ENCODE data around the gene SEMA3D. TPM values are rescaled to one million over a fixed set of nuclear protein-coding genes. Genes with fewer than 3 reads are reported as not detected.
A peak's percentile ranks its signal among the peaks of the same experiment; 100 is the strongest.

SEMA3D gene
- total and polyA plus RNA-seq, 2 experiments from 2014 or later = 1.5 to 7.2 TPM

DNA sequence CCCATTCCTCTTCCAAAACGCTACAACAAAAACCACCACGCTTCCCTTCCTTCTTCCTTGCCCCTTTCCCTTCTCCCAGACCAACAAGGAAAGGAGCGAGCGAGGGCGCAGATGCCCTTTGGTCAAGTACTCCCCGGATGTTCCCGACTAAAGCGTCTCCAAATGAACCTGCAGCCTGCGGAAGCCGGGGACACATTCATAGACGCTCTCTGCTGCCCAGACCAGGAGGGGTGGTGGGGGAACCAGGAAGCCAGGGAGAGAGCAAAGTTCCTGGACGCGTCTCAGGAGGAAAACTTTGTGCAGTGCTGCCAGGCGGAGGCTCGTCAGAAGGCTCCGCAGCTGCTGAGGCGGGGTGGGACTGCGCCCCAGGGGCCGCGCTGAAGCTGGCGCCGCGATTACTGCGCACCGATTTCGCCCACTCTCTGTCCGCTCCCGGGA lies 754 bp downstream of the SEMA3D start:
- H3K4me1 Mint-ChIP-seq = peaks cover 16% of the 10 kb centered on the region; the same call in 2 of the 3 replicates
- ATAC-seq (peak; percentile 61), DNase-seq (ENCODE audit: low spot score) (peak; percentile 65)
- H3K4me1 ChIP-seq (ENCODE audit: insufficient read depth) = peaks cover 12% of the 10 kb centered on the region; the same call in 1 of the 2 replicates
- no peaks in the 10 kb centered on the region for H3K79me2 ChIP-seq (replicated peaks; ENCODE audit: insufficient read depth)
- H3K4me3 ChIP-seq = peak overlapping the region; percentile 91
- no peaks in the 10 kb centered on the region for H3K9me2 ChIP-seq (ENCODE audit: insufficient read depth)
- H3K27me3 ChIP-seq (ENCODE audit: insufficient read depth) = peaks cover 50% of the 10 kb centered on the region
- H4K20me1 ChIP-seq (replicated peaks; ENCODE audit: insufficient read depth) = no peaks in the 10 kb centered on the region
- no peaks in the 10 kb centered on the region for H3K9me3 Mint-ChIP-seq
- peaks cover 27% of the 10 kb centered on the region for H3K27me3 Mint-ChIP-seq (ENCODE audit: insufficient read depth, low read depth, poor library complexity)
- no peak overlapping the region for H3K27ac ChIP-seq (ENCODE audit: low read depth)
- H2AFZ ChIP-seq = peak overlapping the region; percentile 100
- H3K36me3 Mint-ChIP-seq (ENCODE audit: low read depth) = no peaks in the 10 kb centered on the region
- H3K4me3 Mint-ChIP-seq = peak overlapping the region; percentile 82
- peak overlapping the region; percentile 96 for H3K4me2 ChIP-seq
- no peaks in the 10 kb centered on the region for H3F3A ChIP-seq (replicated peaks; ENCODE audit: low read depth)
- H3K27ac Mint-ChIP-seq = no peak overlapping the region
- no peaks in the 10 kb centered on the region for H3K36me3 ChIP-seq (ENCODE audit: insufficient read depth)
- TF ChIP-seq EZH2 (IDR thresholded peaks at IDR 0.05; ENCODE audit: low read depth, unreplicated experiment) = no peak

DNA sequence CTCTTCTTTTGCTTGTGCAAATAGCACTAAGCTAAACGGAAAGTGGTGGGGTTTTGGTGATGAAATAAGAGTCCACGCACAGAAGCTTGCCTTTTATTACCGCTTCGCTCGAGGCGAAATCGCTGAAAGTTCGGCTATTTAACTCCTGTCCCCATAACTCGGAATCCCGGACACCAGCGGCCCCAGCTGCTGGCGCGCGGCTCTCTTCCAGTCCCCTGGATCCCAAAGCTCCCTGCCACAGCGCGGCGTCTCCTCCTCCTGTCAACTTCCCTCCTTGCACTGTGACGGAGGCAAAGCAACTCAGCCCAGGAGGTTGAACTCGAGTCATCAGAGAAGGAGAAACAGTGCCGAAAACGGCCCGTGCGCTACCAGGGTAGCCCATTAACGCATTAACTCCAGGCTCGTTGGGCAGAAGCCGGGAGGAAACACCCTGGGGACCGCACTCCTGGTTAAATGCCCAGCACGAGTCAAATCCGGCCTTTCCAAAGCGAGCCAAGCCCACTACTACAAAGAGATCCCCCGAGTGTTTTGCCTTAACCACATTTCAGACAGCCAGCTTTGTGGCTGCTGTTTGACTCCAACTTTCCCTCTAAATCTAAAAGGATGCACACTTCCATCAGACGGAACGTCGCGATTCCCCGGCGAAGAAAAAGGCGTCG lies 1.3 kb downstream of the SEMA3D start:
- Histone ChIP-seq H3K36me3 (ENCODE audit: insufficient read depth) (no peaks in the 10 kb centered on the region), H3K27ac (ENCODE audit: low read depth) (no peak overlapping the region), H3F3A (replicated peaks; ENCODE audit: low read depth) (no peaks in the 10 kb centered on the region), H3K4me2 (peak overlapping the region; percentile 96), H2AFZ (peak overlapping the region; percentile 100), H3K79me2 (replicated peaks; ENCODE audit: insufficient read depth) (no peaks in the 10 kb centered on the region), H3K27me3 (ENCODE audit: insufficient read depth) (peaks cover 50% of the 10 kb centered on the region), H3K9me2 (ENCODE audit: insufficient read depth) (no peaks in the 10 kb centered on the region), H4K20me1 (replicated peaks; ENCODE audit: insufficient read depth) (no peaks in the 10 kb centered on the region), H3K4me1 (ENCODE audit: insufficient read depth) (peaks cover 12% of the 10 kb centered on the region; the same call in 1 of the 2 replicates), H3K4me3 (peak overlapping the region; percentile 91)
- TF ChIP-seq STAT1 (IDR thresholded peaks at IDR 0.05; ENCODE audit: unreplicated experiment) = no peak
- TF ChIP-seq EZH2 (IDR thresholded peaks at IDR 0.05; ENCODE audit: low read depth, unreplicated experiment) = no peak
- TF ChIP-seq, protein P1, sequence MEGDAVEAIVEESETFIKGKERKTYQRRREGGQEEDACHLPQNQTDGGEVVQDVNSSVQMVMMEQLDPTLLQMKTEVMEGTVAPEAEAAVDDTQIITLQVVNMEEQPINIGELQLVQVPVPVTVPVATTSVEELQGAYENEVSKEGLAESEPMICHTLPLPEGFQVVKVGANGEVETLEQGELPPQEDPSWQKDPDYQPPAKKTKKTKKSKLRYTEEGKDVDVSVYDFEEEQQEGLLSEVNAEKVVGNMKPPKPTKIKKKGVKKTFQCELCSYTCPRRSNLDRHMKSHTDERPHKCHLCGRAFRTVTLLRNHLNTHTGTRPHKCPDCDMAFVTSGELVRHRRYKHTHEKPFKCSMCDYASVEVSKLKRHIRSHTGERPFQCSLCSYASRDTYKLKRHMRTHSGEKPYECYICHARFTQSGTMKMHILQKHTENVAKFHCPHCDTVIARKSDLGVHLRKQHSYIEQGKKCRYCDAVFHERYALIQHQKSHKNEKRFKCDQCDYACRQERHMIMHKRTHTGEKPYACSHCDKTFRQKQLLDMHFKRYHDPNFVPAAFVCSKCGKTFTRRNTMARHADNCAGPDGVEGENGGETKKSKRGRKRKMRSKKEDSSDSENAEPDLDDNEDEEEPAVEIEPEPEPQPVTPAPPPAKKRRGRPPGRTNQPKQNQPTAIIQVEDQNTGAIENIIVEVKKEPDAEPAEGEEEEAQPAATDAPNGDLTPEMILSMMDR (conservative IDR thresholded peaks at IDR 0.05; ENCODE audit: low read depth in 2 of 2) = peak in 1 of 2 experiments; percentile 31; a peak in 2 of 4 replicates
- ATAC-seq (peak; percentile 53), DNase-seq (ENCODE audit: low spot score) (peak; percentile 80)
- Mint-ChIP-seq H3K27me3 (ENCODE audit: insufficient read depth, low read depth, poor library complexity) (peaks cover 27% of the 10 kb centered on the region), H3K4me3 (peak overlapping the region; percentile 82), H3K9me3 (no peaks in the 10 kb centered on the region; the same call in 2 of the 3 replicates), H3K27ac (no peak overlapping the region), H3K36me3 (ENCODE audit: low read depth) (peaks cover 3% of the 10 kb centered on the region; the same call in 1 of the 3 replicates), H3K4me1 (peaks cover 16% of the 10 kb centered on the region; the same call in 2 of the 3 replicates)

DNA sequence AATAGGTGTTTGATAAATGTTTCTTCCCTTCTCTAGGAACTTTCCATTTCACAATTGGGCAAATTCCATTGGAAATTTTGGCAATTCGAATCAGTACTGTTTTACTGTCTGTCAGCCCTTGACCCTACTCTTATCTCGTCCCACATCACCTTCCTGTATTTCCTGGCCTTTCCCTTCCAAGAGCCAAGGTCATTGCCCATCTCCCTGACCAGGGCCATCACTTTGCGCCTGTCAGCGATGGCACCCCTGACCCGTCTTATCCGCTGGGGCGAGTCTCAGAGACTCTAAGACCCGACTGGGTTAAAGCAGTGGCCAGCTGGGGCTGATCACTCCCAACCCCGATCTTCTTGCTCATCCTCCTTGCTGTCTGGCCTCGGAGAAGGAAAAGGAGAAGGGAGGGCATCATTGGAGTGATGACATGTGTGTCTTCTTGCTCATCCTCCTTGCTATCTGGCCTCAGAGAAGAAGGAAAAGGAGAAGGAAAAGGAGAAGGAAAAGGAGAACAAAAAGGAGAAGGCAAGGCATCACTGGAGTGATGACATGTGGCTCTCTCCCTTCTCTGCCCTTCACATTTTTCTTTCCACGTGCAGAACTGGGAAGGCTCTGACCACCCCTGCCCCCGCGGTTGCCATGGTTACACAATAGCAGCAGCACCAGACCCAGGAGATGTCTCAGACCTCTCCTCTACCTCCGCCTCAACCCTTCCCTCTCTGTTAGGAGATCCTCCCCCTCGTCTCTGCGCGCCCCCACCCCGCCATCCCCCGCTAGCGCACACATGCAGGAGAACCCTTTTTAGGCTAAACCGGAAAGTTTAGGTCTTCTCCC lies 2.0 kb downstream of the SEMA3D start:
- no peak overlapping the region for H3K27ac Mint-ChIP-seq
- no peaks in the 10 kb centered on the region for H3K79me2 ChIP-seq (replicated peaks; ENCODE audit: insufficient read depth)
- H3K4me3 Mint-ChIP-seq = peak overlapping the region; percentile 82
- DNase-seq (ENCODE audit: low spot score) (peak; percentile 58), ATAC-seq (peak; percentile 6)
- peaks cover 50% of the 10 kb centered on the region for H3K27me3 ChIP-seq (ENCODE audit: insufficient read depth)
- H4K20me1 ChIP-seq (replicated peaks; ENCODE audit: insufficient read depth) = no peaks in the 10 kb centered on the region
- H3K4me2 ChIP-seq = peak overlapping the region; percentile 96
- H3K4me1 ChIP-seq (ENCODE audit: insufficient read depth) = peaks cover 12% of the 10 kb centered on the region; the same call in 1 of the 2 replicates
- H3K4me1 Mint-ChIP-seq = peaks cover 16% of the 10 kb centered on the region; the same call in 2 of the 3 replicates
- no peak overlapping the region for H3K27ac ChIP-seq (ENCODE audit: low read depth)
- H3K9me3 Mint-ChIP-seq = peaks cover 5% of the 10 kb centered on the region
- peaks cover 27% of the 10 kb centered on the region for H3K27me3 Mint-ChIP-seq (ENCODE audit: insufficient read depth, low read depth, poor library complexity)
- no peaks in the 10 kb centered on the region for H3K9me2 ChIP-seq (ENCODE audit: insufficient read depth)
- H3F3A ChIP-seq (replicated peaks; ENCODE audit: low read depth) = no peaks in the 10 kb centered on the region
- peak overlapping the region; percentile 91 for H3K4me3 ChIP-seq
- H3K36me3 Mint-ChIP-seq (ENCODE audit: low read depth) = peaks cover 8% of the 10 kb centered on the region; the same call in 2 of the 3 replicates
- peaks cover 5% of the 10 kb centered on the region; the same call in 1 of the 2 replicates for H3K36me3 ChIP-seq (ENCODE audit: insufficient read depth)
- H2AFZ ChIP-seq = peak overlapping the region; percentile 100
- no peak for TF ChIP-seq STAT1 (IDR thresholded peaks at IDR 0.05; ENCODE audit: unreplicated experiment)
- TF ChIP-seq NANOG (IDR thresholded peaks at IDR 0.05; ENCODE audit: borderline replicate concordance) = no peak
- no peak for TF ChIP-seq REST (IDR thresholded peaks at IDR 0.05; ENCODE audit: unreplicated experiment)
- no peak for TF ChIP-seq ETS1 (IDR thresholded peaks at IDR 0.05)
- TF ChIP-seq ZNF114 (CRISPR knock-in tag; IDR thresholded peaks at IDR 0.05) = no peak
- no peak for TF ChIP-seq EZH2phosphoT487 (IDR thresholded peaks at IDR 0.05; ENCODE audit: unreplicated experiment)
- no peak for TF ChIP-seq POLR2AphosphoS5 (IDR thresholded peaks at IDR 0.05; ENCODE audit: low read depth)
- TF ChIP-seq ZNF331 (CRISPR knock-in tag; IDR thresholded peaks at IDR 0.05; ENCODE audit: low read depth) = no peak

All from GM23338 (cell line).